ENCODE measurements around the gene DHRS1. TPM values are rescaled to one million over a fixed set of nuclear protein-coding genes. Genes with fewer than 3 reads are reported as not detected.

DHRS1 gene
- total RNA-seq, 1 experiment from 2014 or later, result 34.7 TPM

- H3K9me2 ChIP-seq (ENCODE audit: insufficient read depth), result no peaks in the 10 kb centered on the region
- no peaks in the 10 kb centered on the region for H3K27me3 ChIP-seq (ENCODE audit: insufficient read depth, low read length)
- no peak within 1 kb of the TSS for H2AFZ ChIP-seq (ENCODE audit: low read depth, low read length, poor library complexity, severe bottlenecking)
- TF ChIP-seq ELF1 (IDR thresholded peaks at IDR 0.05; ENCODE audit: borderline replicate concordance, low read depth) (no peak), POLR2A (IDR thresholded peaks at IDR 0.05; ENCODE audit: borderline replicate concordance, extremely low read depth, insufficient read depth, insufficient read length) (no peak), CTCF (IDR thresholded peaks at IDR 0.05 in 2 of 3, conservative IDR thresholded peaks at IDR 0.05 in 1 of 3; ENCODE audit: borderline replicate concordance in 1 of 3, insufficient read depth in 1 of 3, low read depth in 2 of 3, low read length in 2 of 3) (peak; percentile 69 to 98 (median 97); a peak in 5 of 6 replicates), RAD21 (IDR thresholded peaks at IDR 0.05; ENCODE audit: low read depth) (peak; percentile 57)
- no peaks in the 10 kb centered on the region for H4K20me1 ChIP-seq (ENCODE audit: insufficient read depth)
- intact Hi-C loops (cut with micrococcal nuclease), result no loop called here
- ATAC-seq (peak; percentile 88), DNase-seq (ENCODE audit: low read depth, low spot score) (no peak)
- peaks cover 30 to 35% of the 10 kb centered on the region in 2 experiments; a peak in 3 of 4 replicates for H3K36me3 ChIP-seq (ENCODE audit: control insufficient read depth in 1 of 2, insufficient read depth in 2 of 2, low read length in 2 of 2)
- H3K9ac ChIP-seq (ENCODE audit: low read length), result peak within 1 kb of the TSS; percentile 29; the same call in 1 of the 2 replicates
- CTCF ChIA-PET, result interaction anchor here (0.6 to 3.3 kb wide), 24 partner anchors 9 to 249 kb away, joined by 3 to 59 read pairs (median 4); partner anchors contain the start of genes CHMP4A, DHRS1, MDP1 and NOP9
- RAD21 ChIA-PET (ENCODE audit: low non-redundant PET in 1 of 2, low total read pairs in 2 of 2, uncharacterized antibody in 2 of 2, unreplicated experiment in 2 of 2), result interaction anchor here in 1 of 2 experiments (1.0 kb wide), 2 partner anchors 124 to 249 kb away, joined by 3 read pairs; no protein-coding TSS in a partner anchor
- no peaks in the 10 kb centered on the region; the same call in 1 of the 2 replicates for H3K79me2 ChIP-seq (ENCODE audit: insufficient read depth, low read length)
- peak within 1 kb of the TSS; percentile 57 for H3K4me2 ChIP-seq (ENCODE audit: low read length)
- no peak within 1 kb of the TSS for H3K4me3 ChIP-seq (replicated peaks in 1 of 2; ENCODE audit: low read depth in 1 of 2, low read length in 2 of 2)
- H3K27ac ChIP-seq (ENCODE audit: low read depth, low read length), result peak within 1 kb of the TSS; percentile 20
- no TSS peak for BruUV-seq (replicated peaks)
- POLR2A ChIA-PET, result interaction anchor here (0.7 to 1.9 kb wide), 4 partner anchors 9 to 124 kb away, joined by 3 to 7 read pairs (median 4); partner anchors contain the start of gene TINF2
- no peaks in the 10 kb centered on the region for H3K9me3 ChIP-seq (ENCODE audit: control insufficient read depth in 1 of 2, insufficient read depth in 1 of 2, low read depth in 1 of 2, low read length in 2 of 2)
- H3K4me1 ChIP-seq (ENCODE audit: control insufficient read depth in 1 of 2, insufficient read depth in 2 of 2, low read length in 2 of 2), result peaks cover 7 to 16% of the 10 kb centered on the region in 2 experiments
These were observed 8.2 kb upstream of the DHRS1 start, which contains the start of gene CIDEB for GRCh38 chr14:24307575-24308341. TSS of gene CIDEB (minus strand) at chr14:24307977. CDS start at chr14:24307858, 119 bp downstream.

All from HCT116 (cell line).